K562 (cell line): ENCODE results near the gene TMEM247. TPM values are rescaled to one million over a fixed set of nuclear protein-coding genes. Genes with fewer than 3 reads are reported as not detected.
A peak's percentile ranks its signal among the peaks of the same experiment; 100 is the strongest.

Source experiments
- ATAC-seq: fragments of 200-7000 bp; cut with Tn5 transposase; 3 replicates; pipeline ENCODE4 v1.9.1; 2020; ENCODE audit warnings: moderate library complexity
- BruUV-seq: library from RNA; stranded (reverse); fragments of 400-500 nt; replicated peaks from 2 replicates; lab custom pipeline; 2021; lab: Mats Ljungman, UMichigan
- CTCF ChIA-PET: fragments of 300-600 bp; formaldehyde crosslinking; extraction: SDS; loops from one replicate; lab custom pipeline; 2021; ENCODE audit warnings: low intra/inter-chr PET ratio; lab: Yijun Ruan, JAX
- POLR2A ChIA-PET: fragments of 300-600, 350-650 bp; sonication (Branson Sonifier 250); formaldehyde crosslinking; extraction: SDS; loops from one replicate; lab custom pipeline; 2021; ENCODE audit warnings: antibody characterized with exemption, inconsistent platforms; lab: Yijun Ruan, JAX
- DNase-seq, 4 experiments: peaks; one replicate each; pipeline versions ENCODE4 v3.0.0 to v3.0.0-alpha.2; 2011 to 2018; ENCODE audit warnings: low spot score in 3 of 4, mixed read lengths in 3 of 4; ENCODE audit errors: extremely low read depth in 1 of 4
- FAIRE-seq: peaks from 2 replicates; lab custom pipeline; 2011; peaks lifted over from hg19 to GRCh38; lab: Jason Lieb, UNC
- H2AFZ ChIP-seq: 2 replicates; pipeline ENCODE4 v1.6.0; 2011; ENCODE audit warnings: low read depth, low read length, control low read depth, inconsistent platforms
- H3K27ac ChIP-seq: fragments of 200-600 bp; 3 replicates; pipeline ENCODE4 v1.8.0; 2011; ENCODE audit warnings: low read depth, mild to moderate bottlenecking, control low read depth, inconsistent platforms, low read length, moderate library complexity, mixed read lengths; ENCODE audit errors: extremely low read depth
- H3K27me3 ChIP-seq, 2 experiments: fragments of 300-600 bp in 1 of 2; 2 replicates in 1 of 2; 3 replicates in 1 of 2; pipeline versions ENCODE4 v1.6.0 to v1.8.0; 2011; ENCODE audit warnings: inconsistent platforms in 2 of 2, low read length in 2 of 2, mild to moderate bottlenecking in 1 of 2, mixed read lengths in 1 of 2, moderate library complexity in 1 of 2; ENCODE audit not compliant: control insufficient read depth in 2 of 2, insufficient read depth in 2 of 2
- H3K36me3 ChIP-seq: fragments of 300-600 bp; 3 replicates; pipeline ENCODE4 v1.8.0; 2011; ENCODE audit warnings: mild to moderate bottlenecking, low read length, inconsistent platforms; ENCODE audit not compliant: control insufficient read depth, insufficient read depth
- H3K4me1 ChIP-seq, 2 experiments: fragments of 200-600 bp in 1 of 2; replicated peaks in 1 of 2; 2 replicates in 1 of 2; 3 replicates in 1 of 2; pipeline versions ENCODE4 v1.5.1 to v1.8.0; 2011; ENCODE audit warnings: inconsistent platforms in 2 of 2, low read length in 2 of 2, mild to moderate bottlenecking in 1 of 2, mixed read lengths in 1 of 2, moderate library complexity in 1 of 2; ENCODE audit not compliant: control insufficient read depth in 2 of 2, insufficient read depth in 2 of 2
- H3K4me2 ChIP-seq: 2 replicates; pipeline ENCODE4 v1.6.1; 2011; ENCODE audit warnings: low read length, control low read depth, inconsistent platforms, mixed read lengths; ENCODE audit not compliant: insufficient read depth
- H3K4me3 ChIP-seq: fragments of 200-600 bp; sonication (generic), shearing (Covaris generic); 2 replicates; pipeline ENCODE4 v1.5.1; 2016; ENCODE audit warnings: control low read depth, inconsistent platforms
- H3K79me2 ChIP-seq: fragments of 200-600 bp; 3 replicates; pipeline ENCODE4 v1.8.0; 2011; ENCODE audit warnings: low read length, inconsistent platforms; ENCODE audit not compliant: control insufficient read depth, insufficient read depth
- H3K9ac ChIP-seq, 2 experiments: 2 replicates each; pipeline versions ENCODE4 v1.6.0 to v1.6.1; 2011; ENCODE audit warnings: low read depth in 2 of 2, low read length in 2 of 2, control low read depth in 1 of 2, inconsistent platforms in 1 of 2, mild to moderate bottlenecking in 1 of 2, mixed read lengths in 1 of 2; ENCODE audit not compliant: insufficient read depth in 1 of 2
- H3K9me1 ChIP-seq: one replicate; pipeline ENCODE4 v1.6.0; 2011; ENCODE audit warnings: inconsistent platforms, mild to moderate bottlenecking, low read length, moderate library complexity; ENCODE audit not compliant: control insufficient read depth, insufficient read depth
- H3K9me3 ChIP-seq: replicated peaks from 2 replicates; pipeline ENCODE4 v1.5.1; 2011; ENCODE audit warnings: low read depth, low read length, inconsistent platforms; ENCODE audit not compliant: control insufficient read depth, insufficient read depth
- H4K20me1 ChIP-seq: replicated peaks from 2 replicates; pipeline ENCODE4 v1.6.1; 2011; ENCODE audit warnings: low read length, inconsistent platforms, mixed read lengths; ENCODE audit not compliant: control insufficient read depth, insufficient read depth
- C11orf30 ChIP-seq: fragments of 450-650 bp; IDR thresholded peaks from 2 replicates; pipeline ENCODE4 v1.6.1; 2016; ENCODE audit warnings: low read depth, mild to moderate bottlenecking
- CTBP1 ChIP-seq: fragments of 450-650 bp; IDR thresholded peaks from 2 replicates; pipeline ENCODE4 v1.6.1; 2016; ENCODE audit warnings: borderline replicate concordance
- ELF4 ChIP-seq: fragments of 450-650 bp; formaldehyde crosslinking; IDR thresholded peaks from 2 replicates; pipeline ENCODE4 v1.4.0; 2022; ENCODE audit warnings: missing genetic modification characterization
- NFE2 ChIP-seq: IDR thresholded peaks from 2 replicates; pipeline ENCODE4 v1.6.1; 2014; ENCODE audit warnings: antibody characterized with exemption, low read depth
- NR2C2 ChIP-seq, 2 experiments: fragments of 200-800 bp in 1 of 2; sonication (Bioruptor generic) in 1 of 2; sonication (generic) in 1 of 2; formaldehyde crosslinking in 1 of 2; IDR thresholded peaks; 2 replicates each; pipeline versions ENCODE4 v1.6.1 to v1.8.0; 2016 to 2022; ENCODE audit warnings: mild to moderate bottlenecking in 1 of 2, missing compliant biosample characterization in 1 of 2, missing genetic modification characterization in 1 of 2, missing genetic modification reagents in 1 of 2
- ZNF316 ChIP-seq: fragments of 450-650 bp; IDR thresholded peaks from 2 replicates; pipeline ENCODE4 v1.6.1; 2016
- ZNF655 ChIP-seq: fragments of 250-450 bp; sonication (Bioruptor Pico); IDR thresholded peaks from 2 replicates; pipeline ENCODE4 v1.5.0; 2021
- ZNF740 ChIP-seq, 3 experiments: fragments of 200-800 bp in 1 of 3; sonication (Bioruptor generic) in 1 of 3; sonication (generic) in 1 of 3; formaldehyde crosslinking in 1 of 3; IDR thresholded peaks; 2 replicates each; pipeline versions ENCODE4 v1.6.1 to v1.8.0; 2016 to 2022; ENCODE audit warnings: mild to moderate bottlenecking in 2 of 3, missing compliant biosample characterization in 2 of 3, missing genetic modification characterization in 2 of 3, missing genetic modification reagents in 1 of 3
- ZSCAN29 ChIP-seq: fragments of 450-650 bp; IDR thresholded peaks from 2 replicates; pipeline ENCODE4 v1.6.1; 2017
- WGBS: fragments of 100-300 bp; shearing (Covaris generic); methylation state at CpG from one replicate; pipeline ENCODE4 v1.1.6; 2016; ENCODE audit warnings: low coverage, mixed read lengths; ENCODE audit not compliant: insufficient coverage; ENCODE audit errors: missing lambda C conversion rate; 5-methylcytosine and 5-hydroxymethylcytosine counted together
- in situ Hi-C: fragments of 300-500 bp; cut with MboI; formaldehyde crosslinking; loops from 4 replicates; pipeline ENCODE4 v1.15.0; 2018; ENCODE audit warnings: inconsistent platforms, mixed read lengths
- intact Hi-C: fragments of 100-400 bp; cut with micrococcal nuclease; formaldehyde crosslinking; loops from 2 replicates; pipeline ENCODE4 v1.14.2; 2022
- polyA plus RNA-seq, 8 experiments: library from polyadenylated mRNA; depleted of rRNA in 4 of 8; stranded (reverse) in 5 of 8; unstranded in 3 of 8; fragments of >200 nt; fragmentation: Nextera tagmentation in 2 of 8; fragmentation: Illumina TruSeq in 1 of 8; extraction: Ambion mirVana in 2 of 8; extraction: Trizol in 1 of 8; gene quantifications; 2 replicates each; pipeline versions ENCODE4 v1.2.1 to v1.2.3, GENCODE V29; 2011 to 2014; ENCODE audit warnings: inconsistent platforms in 1 of 8, missing spikeins in 1 of 8
- total RNA-seq, 7 experiments: library from RNA; depleted of rRNA in 6 of 7; stranded (reverse); fragments of >200 nt in 6 of 7; fragmentation: Illumina TruSeq in 2 of 7; extraction: Trizol in 2 of 7; gene quantifications; 2 replicates each; pipeline versions ENCODE4 v1.2.1 to v1.2.3, GENCODE V29; 2011 to 2021; ENCODE audit warnings: low replicate concordance in 1 of 7
- TF ChIP-seq, protein P1 (sequence below): fragments of 450-650 bp; IDR thresholded peaks from 2 replicates; pipeline ENCODE4 v1.6.1; 2014; ENCODE audit warnings: low read depth, mild to moderate bottlenecking, moderate library complexity, borderline replicate concordance

TMEM247 gene
- total and polyA plus RNA-seq, 9 of the 15 experiments (the other 6 are each of a cell fraction or from before 2014, with no cell fraction given), result 0.24 to 4.7 (median 3.1) TPM

DNA sequence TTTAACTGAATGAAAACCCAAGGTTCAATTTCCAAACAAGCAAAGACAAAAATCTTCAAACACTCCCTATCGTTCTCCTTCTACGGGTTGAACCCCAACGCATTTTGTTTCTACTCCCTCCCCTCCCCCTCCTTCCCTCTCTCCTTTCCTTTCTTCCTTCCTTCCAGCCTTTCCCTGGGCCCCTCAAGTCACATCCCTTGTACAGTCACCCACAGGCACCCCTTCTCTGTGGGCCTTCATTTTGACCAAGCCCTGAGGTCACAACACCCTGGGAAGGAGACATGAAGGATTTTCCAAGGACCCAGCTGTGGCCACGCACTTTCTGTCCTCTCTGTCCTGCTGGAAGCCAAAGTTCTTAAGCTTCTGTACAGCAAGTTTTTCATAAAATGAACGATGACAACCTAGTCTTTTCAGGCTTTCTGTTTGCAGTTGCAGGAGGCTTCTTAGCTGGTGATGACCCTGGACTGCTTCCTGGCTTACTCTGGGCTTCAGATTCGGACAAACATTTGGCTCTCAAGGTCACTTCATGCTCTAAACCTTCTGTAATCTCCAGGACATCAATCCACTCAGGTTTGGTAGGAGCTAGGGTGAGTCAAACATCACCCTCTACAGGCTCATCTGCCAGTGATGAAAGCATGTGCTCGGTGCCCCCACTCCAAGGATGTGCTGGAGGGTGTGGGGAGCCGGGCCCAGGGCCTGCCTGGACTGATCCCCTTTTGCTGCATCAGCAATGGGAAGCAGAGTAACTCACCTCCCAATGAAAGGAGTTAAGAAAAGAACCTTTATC is 25.5 kb downstream of the TMEM247 start:
- no peak overlapping the region for H3K27ac ChIP-seq
- H3K9me3 ChIP-seq, result no peaks in the 10 kb centered on the region
- no peak for FAIRE-seq
- no peak overlapping the region for H3K4me3 ChIP-seq
- no peak overlapping the region for H3K4me2 ChIP-seq
- CTCF ChIA-PET, result no interaction called here
- POLR2A ChIA-PET, result interaction anchor here (0.5 kb wide), 1 partner anchor 381 kb away, joined by 3 read pairs; no protein-coding TSS in a partner anchor
- H3K9me1 ChIP-seq, result no peaks in the 10 kb centered on the region
- H3K36me3 ChIP-seq, result no peaks in the 10 kb centered on the region
- intact Hi-C loops, result no loop called here
- H3K79me2 ChIP-seq, result no peaks in the 10 kb centered on the region
- H3K4me1 ChIP-seq, result peaks cover 0 to 3% of the 10 kb centered on the region in 2 experiments; a peak in 1 of 5 replicates
- H3K9ac ChIP-seq, result no peak overlapping the region
- no peaks in the 10 kb centered on the region for H4K20me1 ChIP-seq
- no peak overlapping the region for H2AFZ ChIP-seq
- in situ Hi-C loops, result no loop called here
- TF ChIP-seq CTBP1 (no peak), ZNF655 (no peak), ZNF316 (peak; percentile 17; the same call in 1 of the 2 replicates), NR2C2 (CRISPR knock-in tag; IDR thresholded peaks at IDR 0.05) (no peak), NR2C2 (tag; IDR thresholded peaks at IDR 0.05) (no peak), ELF4 (no peak), C11orf30 (peak; percentile 23; the same call in 1 of the 2 replicates), NFE2 (no peak), ZNF740 (CRISPR knock-in tag; IDR thresholded peaks at IDR 0.05) (no peak), ZNF740 (tag; IDR thresholded peaks at IDR 0.05) (no peak), ZSCAN29 (no peak)
- TF ChIP-seq, protein P1, sequence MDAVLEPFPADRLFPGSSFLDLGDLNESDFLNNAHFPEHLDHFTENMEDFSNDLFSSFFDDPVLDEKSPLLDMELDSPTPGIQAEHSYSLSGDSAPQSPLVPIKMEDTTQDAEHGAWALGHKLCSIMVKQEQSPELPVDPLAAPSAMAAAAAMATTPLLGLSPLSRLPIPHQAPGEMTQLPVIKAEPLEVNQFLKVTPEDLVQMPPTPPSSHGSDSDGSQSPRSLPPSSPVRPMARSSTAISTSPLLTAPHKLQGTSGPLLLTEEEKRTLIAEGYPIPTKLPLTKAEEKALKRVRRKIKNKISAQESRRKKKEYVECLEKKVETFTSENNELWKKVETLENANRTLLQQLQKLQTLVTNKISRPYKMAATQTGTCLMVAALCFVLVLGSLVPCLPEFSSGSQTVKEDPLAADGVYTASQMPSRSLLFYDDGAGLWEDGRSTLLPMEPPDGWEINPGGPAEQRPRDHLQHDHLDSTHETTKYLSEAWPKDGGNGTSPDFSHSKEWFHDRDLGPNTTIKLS, result no peak
- DNase-seq, result no peak
- no peaks in the 10 kb centered on the region for H3K27me3 ChIP-seq
- 43% methylated on average over 5 of the region's 8 CpGs for WGBS
- no peak for ATAC-seq
- no TSS peak for BruUV-seq
